Retinal pigment epithelial cell (primary cell): ENCODE measurements around the gene SIGLEC14.

Experiments used
- DNase-seq: peaks from one replicate; pipeline ENCODE4 v3.0.0-alpha.2; 2010; ENCODE audit warnings: low read depth
- H3K4me3 ChIP-seq: 2 replicates; pipeline ENCODE4 v1.5.1; 2011; ENCODE audit warnings: mild to moderate bottlenecking, low read length, control low read depth, moderate library complexity
- TF ChIP-seq, protein P1 (sequence below): conservative IDR thresholded peaks from 2 replicates; pipeline ENCODE4 v1.5.1; 2011; ENCODE audit warnings: low read depth, low read length, control low read depth, inconsistent platforms

SIGLEC14 gene

DNA sequence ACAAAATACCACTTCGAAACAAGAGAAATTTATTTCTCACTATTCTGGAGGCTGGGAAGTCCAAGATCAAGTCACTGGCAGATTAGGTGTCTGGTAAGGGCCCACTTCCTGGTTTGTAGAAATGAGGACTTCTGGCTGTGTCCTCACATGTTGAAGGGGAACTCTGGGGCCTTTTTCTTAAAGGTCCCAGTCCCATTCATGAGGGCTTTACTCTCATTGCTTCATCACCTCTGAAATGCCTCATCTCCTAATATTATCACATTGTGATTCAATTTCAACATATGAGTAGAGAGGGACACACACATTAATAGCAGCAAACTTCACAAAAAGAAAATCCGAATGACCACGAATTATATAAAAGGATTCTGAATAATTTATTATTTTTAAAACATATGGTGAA is 21.6 kb upstream of the SIGLEC14 start:
- no peak for DNase-seq
- no peak overlapping the region for H3K4me3 ChIP-seq
- TF ChIP-seq, protein P1, sequence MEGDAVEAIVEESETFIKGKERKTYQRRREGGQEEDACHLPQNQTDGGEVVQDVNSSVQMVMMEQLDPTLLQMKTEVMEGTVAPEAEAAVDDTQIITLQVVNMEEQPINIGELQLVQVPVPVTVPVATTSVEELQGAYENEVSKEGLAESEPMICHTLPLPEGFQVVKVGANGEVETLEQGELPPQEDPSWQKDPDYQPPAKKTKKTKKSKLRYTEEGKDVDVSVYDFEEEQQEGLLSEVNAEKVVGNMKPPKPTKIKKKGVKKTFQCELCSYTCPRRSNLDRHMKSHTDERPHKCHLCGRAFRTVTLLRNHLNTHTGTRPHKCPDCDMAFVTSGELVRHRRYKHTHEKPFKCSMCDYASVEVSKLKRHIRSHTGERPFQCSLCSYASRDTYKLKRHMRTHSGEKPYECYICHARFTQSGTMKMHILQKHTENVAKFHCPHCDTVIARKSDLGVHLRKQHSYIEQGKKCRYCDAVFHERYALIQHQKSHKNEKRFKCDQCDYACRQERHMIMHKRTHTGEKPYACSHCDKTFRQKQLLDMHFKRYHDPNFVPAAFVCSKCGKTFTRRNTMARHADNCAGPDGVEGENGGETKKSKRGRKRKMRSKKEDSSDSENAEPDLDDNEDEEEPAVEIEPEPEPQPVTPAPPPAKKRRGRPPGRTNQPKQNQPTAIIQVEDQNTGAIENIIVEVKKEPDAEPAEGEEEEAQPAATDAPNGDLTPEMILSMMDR, result no peak

DNA sequence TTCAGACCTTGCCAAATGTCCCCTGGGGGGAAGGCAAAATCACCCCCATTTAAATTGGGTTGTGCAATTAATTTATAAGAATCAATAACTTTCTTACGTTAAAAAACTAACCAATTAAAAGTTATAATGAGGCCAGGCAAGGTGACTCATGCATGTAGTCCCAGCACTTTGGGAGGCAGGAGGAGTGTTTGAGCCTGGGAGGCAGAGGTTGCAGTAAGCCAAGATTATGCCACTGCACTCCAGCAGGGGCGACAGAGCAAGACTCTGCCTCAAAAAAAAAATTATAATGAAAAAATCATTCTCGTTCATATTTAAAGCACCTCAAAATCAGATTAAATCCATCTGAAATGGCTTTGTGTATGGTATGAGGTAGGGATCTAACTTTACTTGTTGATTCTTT is 18.4 kb upstream of the SIGLEC14 start:
- no peak overlapping the region for H3K4me3 ChIP-seq
- DNase-seq, result no peak
- TF ChIP-seq, protein P1, result peak; percentile 34

DNA sequence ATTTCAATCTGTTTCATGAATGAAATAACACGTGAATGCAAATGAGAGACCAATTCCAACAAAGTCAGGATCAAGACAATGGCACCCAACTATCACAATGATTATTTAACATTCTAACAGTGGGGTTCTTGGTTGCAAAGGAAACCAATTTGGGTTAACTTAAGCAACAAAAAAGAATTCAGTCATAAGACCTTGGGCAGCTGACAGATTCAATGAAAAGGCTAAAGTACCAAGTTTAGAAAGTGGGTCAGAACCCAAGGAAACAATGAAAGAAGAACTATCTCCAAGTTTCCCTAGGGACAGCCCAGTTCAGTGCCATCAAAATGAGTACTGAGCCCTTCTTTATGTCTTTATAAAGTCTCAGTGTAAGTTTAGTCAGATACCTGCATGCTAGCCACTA is 17.5 kb upstream of the SIGLEC14 start:
- TF ChIP-seq, protein P1, result no peak
- no peak for DNase-seq

DNA sequence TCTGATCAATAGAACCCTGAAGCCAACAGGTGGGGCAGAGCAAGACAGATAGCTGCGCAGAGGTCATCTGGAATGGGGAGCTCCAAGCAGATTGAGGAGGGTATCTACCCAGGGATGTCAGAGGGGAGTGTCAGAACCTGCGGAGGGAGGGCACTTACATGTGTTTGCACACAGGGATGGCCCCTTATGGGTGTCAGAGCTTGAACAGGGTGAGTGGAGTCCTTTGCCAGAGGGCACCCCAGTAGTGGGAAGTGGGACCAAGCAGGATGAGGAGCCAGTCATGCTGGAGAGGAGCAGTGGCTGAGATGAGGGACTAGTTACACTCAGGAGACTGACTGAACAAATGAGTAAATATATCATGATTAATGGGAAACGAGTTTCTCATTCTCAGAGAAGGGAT is 17.0 kb upstream of the SIGLEC14 start:
- no peak overlapping the region for H3K4me3 ChIP-seq
- TF ChIP-seq, protein P1, result no peak
- DNase-seq, result no peak

More for the DNA sequence above, 17.5 kb upstream of the SIGLEC14 start:
- no peak overlapping the region for H3K4me3 ChIP-seq

DNA sequence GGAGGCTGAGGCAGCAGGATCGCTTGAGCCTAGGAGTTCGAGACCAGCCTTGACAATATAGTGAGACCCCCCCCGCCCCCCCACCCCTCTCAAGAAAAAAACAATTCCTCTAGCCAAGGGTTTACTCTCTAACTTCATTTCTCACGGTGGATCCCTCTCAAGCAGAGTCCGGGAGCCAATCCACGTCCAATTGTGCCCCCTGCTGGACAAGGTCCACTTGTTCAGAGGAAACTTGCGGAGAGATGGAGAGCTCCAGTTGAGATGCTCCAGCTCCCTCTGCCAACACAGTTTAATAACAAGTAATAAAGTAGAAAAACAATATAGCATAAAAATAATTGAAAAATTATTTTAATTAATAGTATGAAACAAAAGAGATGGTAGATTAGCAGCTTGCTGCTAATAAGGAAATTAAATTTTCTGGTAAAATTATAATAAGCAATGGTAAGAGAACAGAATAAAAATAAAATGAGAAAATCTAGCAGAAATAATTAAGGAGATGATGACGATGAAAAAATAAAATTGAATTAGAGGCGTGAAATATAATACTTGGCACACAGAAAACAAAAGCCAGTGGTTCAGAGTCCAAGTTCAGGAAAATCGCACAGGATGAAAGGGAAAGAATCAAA is 14.5 kb upstream of the SIGLEC14 start:
- DNase-seq, result peak; percentile 30
- no peak overlapping the region for H3K4me3 ChIP-seq

DNA sequence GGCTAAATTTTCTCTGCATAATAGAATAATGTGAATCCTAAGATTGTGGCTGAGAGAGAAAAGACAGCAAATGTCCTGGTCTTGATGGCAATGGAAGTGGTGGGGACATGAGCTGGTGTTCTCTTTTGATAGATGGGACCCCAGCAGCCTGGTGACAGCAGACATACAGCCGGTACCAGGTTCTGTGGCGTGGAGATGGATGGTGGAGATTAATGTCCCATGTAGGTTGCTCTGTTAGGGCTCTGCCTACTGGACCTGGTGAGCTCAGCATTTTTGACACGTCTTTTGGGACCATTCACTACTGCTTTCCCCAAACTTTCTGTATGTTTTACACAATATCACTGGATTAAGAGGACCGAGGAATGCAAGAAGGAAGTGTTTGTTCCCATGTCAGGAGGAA is 8.2 kb upstream of the SIGLEC14 start:
- TF ChIP-seq, protein P1, result no peak
- H3K4me3 ChIP-seq, result no peak overlapping the region
- no peak for DNase-seq

More for the DNA sequence above, 14.5 kb upstream of the SIGLEC14 start:
- TF ChIP-seq, protein P1, result peak; percentile 73

DNA sequence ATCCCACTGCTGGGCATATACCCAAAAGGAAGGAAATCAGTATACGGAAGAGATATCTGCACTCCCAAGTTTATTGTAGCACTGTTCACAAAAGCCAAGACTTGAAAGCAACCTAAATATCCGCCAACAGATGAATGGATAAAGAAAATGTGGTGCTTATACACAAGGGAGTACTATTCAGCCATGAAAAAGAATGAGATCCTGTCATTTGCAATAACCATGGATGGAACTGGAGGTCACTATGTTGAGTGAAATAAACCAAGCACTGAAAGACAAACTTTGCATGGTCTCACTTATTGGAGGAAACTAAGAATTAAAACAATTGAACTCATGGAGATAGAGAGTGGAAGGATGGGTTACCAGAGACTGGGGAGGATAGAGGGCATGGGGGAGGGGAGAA is 6.5 kb upstream of the SIGLEC14 start:
- TF ChIP-seq, protein P1, result no peak
- H3K4me3 ChIP-seq, result no peak overlapping the region
- DNase-seq, result no peak
